ENCODE measurements around the gene KRT82.

KRT82 gene

GRCh38 chr12:52369809-52370208 is 36.3 kb downstream of the KRT82 start:
- peaks cover 1% of the 10 kb centered on the region for H3K27me3 ChIP-seq (replicated peaks; ENCODE audit: control insufficient read depth, insufficient read depth, low read length)
- no peak for DNase-seq (ENCODE audit: extremely low read depth, insufficient read length)
- TF ChIP-seq, protein P1, sequence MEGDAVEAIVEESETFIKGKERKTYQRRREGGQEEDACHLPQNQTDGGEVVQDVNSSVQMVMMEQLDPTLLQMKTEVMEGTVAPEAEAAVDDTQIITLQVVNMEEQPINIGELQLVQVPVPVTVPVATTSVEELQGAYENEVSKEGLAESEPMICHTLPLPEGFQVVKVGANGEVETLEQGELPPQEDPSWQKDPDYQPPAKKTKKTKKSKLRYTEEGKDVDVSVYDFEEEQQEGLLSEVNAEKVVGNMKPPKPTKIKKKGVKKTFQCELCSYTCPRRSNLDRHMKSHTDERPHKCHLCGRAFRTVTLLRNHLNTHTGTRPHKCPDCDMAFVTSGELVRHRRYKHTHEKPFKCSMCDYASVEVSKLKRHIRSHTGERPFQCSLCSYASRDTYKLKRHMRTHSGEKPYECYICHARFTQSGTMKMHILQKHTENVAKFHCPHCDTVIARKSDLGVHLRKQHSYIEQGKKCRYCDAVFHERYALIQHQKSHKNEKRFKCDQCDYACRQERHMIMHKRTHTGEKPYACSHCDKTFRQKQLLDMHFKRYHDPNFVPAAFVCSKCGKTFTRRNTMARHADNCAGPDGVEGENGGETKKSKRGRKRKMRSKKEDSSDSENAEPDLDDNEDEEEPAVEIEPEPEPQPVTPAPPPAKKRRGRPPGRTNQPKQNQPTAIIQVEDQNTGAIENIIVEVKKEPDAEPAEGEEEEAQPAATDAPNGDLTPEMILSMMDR (IDR thresholded peaks at IDR 0.05; ENCODE audit: insufficient read depth, low read length, poor library complexity, severe bottlenecking) = no peak
- no peak overlapping the region for H3K4me3 ChIP-seq (replicated peaks; ENCODE audit: low read depth, low read length)
- no peaks in the 10 kb centered on the region for H3K36me3 ChIP-seq (ENCODE audit: control insufficient read depth, insufficient read depth, low read length)

DNA sequence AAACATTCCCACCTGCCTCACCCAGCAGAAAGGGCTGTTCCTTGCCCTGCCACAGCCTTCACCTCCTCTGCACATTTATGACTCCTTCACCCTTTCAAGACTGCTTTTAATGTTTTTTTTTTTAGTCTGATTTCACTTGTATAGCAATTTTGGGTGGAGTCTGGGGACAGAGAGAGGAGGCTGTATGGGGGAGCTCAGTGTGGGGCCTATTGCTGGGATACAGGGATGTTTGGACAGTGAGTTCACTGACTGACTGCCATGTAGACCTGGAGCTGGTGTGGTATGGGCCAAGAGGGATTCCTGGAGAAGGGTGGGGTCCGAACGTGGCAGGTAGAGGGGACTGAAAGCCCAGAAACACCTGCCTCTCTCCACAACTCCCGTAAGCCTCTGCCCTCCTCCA is 36.9 kb downstream of the KRT82 start:
- no peak overlapping the region for H3K4me3 ChIP-seq (replicated peaks; ENCODE audit: low read depth, low read length)
- H3K27me3 ChIP-seq (replicated peaks; ENCODE audit: control insufficient read depth, insufficient read depth, low read length) = peaks cover 1% of the 10 kb centered on the region
- no peaks in the 10 kb centered on the region for H3K36me3 ChIP-seq (ENCODE audit: control insufficient read depth, insufficient read depth, low read length)
- TF ChIP-seq, protein P1 (IDR thresholded peaks at IDR 0.05; ENCODE audit: insufficient read depth, low read length, poor library complexity, severe bottlenecking) = no peak
- no peak for DNase-seq (ENCODE audit: extremely low read depth, insufficient read length)

DNA sequence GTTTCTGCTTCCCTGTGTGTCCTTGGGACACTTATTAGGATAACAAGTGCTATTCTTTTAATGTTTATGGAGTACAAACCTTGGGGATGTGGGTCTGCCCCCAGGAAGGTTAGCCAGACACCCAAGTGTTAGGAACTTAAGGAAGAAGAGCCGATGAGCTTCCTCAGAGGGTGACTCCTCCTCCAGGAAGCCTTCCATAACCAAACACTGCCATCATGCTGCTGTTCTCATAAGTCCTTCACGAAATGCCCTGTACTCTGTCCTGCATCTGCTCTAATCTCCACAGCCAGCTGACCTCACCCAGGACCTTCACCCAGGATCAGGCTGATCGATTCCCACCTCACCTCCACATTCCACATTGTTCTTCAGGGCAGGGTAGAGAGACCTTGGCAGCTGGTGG is 37.6 kb downstream of the KRT82 start:
- no peaks in the 10 kb centered on the region for H3K36me3 ChIP-seq (ENCODE audit: control insufficient read depth, insufficient read depth, low read length)
- TF ChIP-seq, protein P1 (IDR thresholded peaks at IDR 0.05; ENCODE audit: insufficient read depth, low read length, poor library complexity, severe bottlenecking) = no peak
- H3K27me3 ChIP-seq (replicated peaks; ENCODE audit: control insufficient read depth, insufficient read depth, low read length) = peaks cover 1% of the 10 kb centered on the region
- H3K4me3 ChIP-seq (replicated peaks; ENCODE audit: low read depth, low read length) = no peak overlapping the region
- DNase-seq (ENCODE audit: extremely low read depth, insufficient read length) = no peak

- no peak for DNase-seq (ENCODE audit: extremely low read depth, insufficient read length)
- peaks cover 1% of the 10 kb centered on the region for H3K27me3 ChIP-seq (replicated peaks; ENCODE audit: control insufficient read depth, insufficient read depth, low read length)
- TF ChIP-seq, protein P1 (IDR thresholded peaks at IDR 0.05; ENCODE audit: insufficient read depth, low read length, poor library complexity, severe bottlenecking) = no peak
- no peak overlapping the region for H3K4me3 ChIP-seq (replicated peaks; ENCODE audit: low read depth, low read length)
- H3K36me3 ChIP-seq (ENCODE audit: control insufficient read depth, insufficient read depth, low read length) = no peaks in the 10 kb centered on the region
Measured at GRCh38 chr12:52367876-52368275, 38.3 kb downstream of the KRT82 start.

- H3K36me3 ChIP-seq (ENCODE audit: control insufficient read depth, insufficient read depth, low read length) = no peaks in the 10 kb centered on the region
- TF ChIP-seq, protein P1 (IDR thresholded peaks at IDR 0.05; ENCODE audit: insufficient read depth, low read length, poor library complexity, severe bottlenecking) = no peak
- DNase-seq (ENCODE audit: extremely low read depth, insufficient read length) = no peak
- peaks cover 1% of the 10 kb centered on the region for H3K27me3 ChIP-seq (replicated peaks; ENCODE audit: control insufficient read depth, insufficient read depth, low read length)
- H3K4me3 ChIP-seq (replicated peaks; ENCODE audit: low read depth, low read length) = no peak within 1 kb of the TSS
Measured at GRCh38 chr12:52366738-52367485, 39.2 kb downstream of the KRT82 start, which contains the start of gene KRT85. Gene KRT85 (minus strand): TSS chr12:52367481. CDS start chr12:52367405, 76 bp downstream.
